Caco-2 (cell line): ENCODE results near the gene C4orf46. TPM values are rescaled to one million over a fixed set of nuclear protein-coding genes. Genes with fewer than 3 reads are reported as not detected.

Experiments used
- BruUV-seq: library from RNA; stranded (reverse); fragments of 400-500 nt; replicated peaks from 2 replicates; lab custom pipeline; 2021; lab: Mats Ljungman, UMichigan
- CTCF ChIA-PET: fragments of 300-600 bp; sonication (Branson Sonifier 250); formaldehyde crosslinking; loops from one replicate; lab custom pipeline; 2022; ENCODE audit warnings: antibody characterized with exemption; lab: Charles Lee
- POLR2A ChIA-PET: fragments of 300-600 bp; sonication (Branson Sonifier 250); formaldehyde crosslinking; loops from one replicate; lab custom pipeline; 2022; ENCODE audit warnings: antibody characterized with exemption; lab: Charles Lee
- DNase-seq, 2 experiments: peaks; one replicate each; pipeline versions ENCODE4 v3.0.0 to v3.0.0-alpha.2; 2020 to 2022
- H3K27me3 ChIP-seq: replicated peaks from 2 replicates; pipeline ENCODE4 v1.6.0; 2011; ENCODE audit warnings: low read length; ENCODE audit not compliant: control insufficient read depth, insufficient read depth
- H3K36me3 ChIP-seq: 2 replicates; pipeline ENCODE4 v1.5.1; 2011; ENCODE audit warnings: low read length; ENCODE audit not compliant: control insufficient read depth, insufficient read depth
- H3K4me1 ChIP-seq: fragments of 250-450 bp; sonication (Bioruptor Pico); 2 replicates; pipeline ENCODE4 v1.5.1; 2020; ENCODE audit warnings: mild to moderate bottlenecking
- H3K4me3 ChIP-seq: 2 replicates; pipeline ENCODE4 v1.5.1; 2011; ENCODE audit warnings: low read depth, mild to moderate bottlenecking, control low read depth, low read length
- H3K9me3 ChIP-seq: fragments of 250-450 bp; sonication (Bioruptor Pico); 2 replicates; pipeline ENCODE4 v1.5.1; 2020; ENCODE audit warnings: mild to moderate bottlenecking, moderate library complexity
- H3K27ac Mint-ChIP-seq: one replicate; pipeline ENCODE4 v1.8.0; 2022; ENCODE audit warnings: mixed read lengths; ENCODE audit not compliant: unreplicated experiment
- H3K27me3 Mint-ChIP-seq: one replicate; pipeline ENCODE4 v1.8.0; 2022; ENCODE audit warnings: mixed read lengths; ENCODE audit not compliant: insufficient read depth, unreplicated experiment
- H3K36me3 Mint-ChIP-seq: one replicate; pipeline ENCODE4 v1.8.0; 2022; ENCODE audit warnings: mild to moderate bottlenecking, mixed read lengths; ENCODE audit not compliant: insufficient read depth, unreplicated experiment
- H3K4me1 Mint-ChIP-seq: one replicate; pipeline ENCODE4 v1.8.0; 2022; ENCODE audit warnings: low read depth, mixed read lengths; ENCODE audit not compliant: unreplicated experiment
- H3K4me3 Mint-ChIP-seq: one replicate; pipeline ENCODE4 v1.8.0; 2022; ENCODE audit warnings: mild to moderate bottlenecking, moderate library complexity, mixed read lengths; ENCODE audit not compliant: unreplicated experiment
- H3K9me3 Mint-ChIP-seq: one replicate; pipeline ENCODE4 v1.8.0; 2022; ENCODE audit warnings: mixed read lengths; ENCODE audit not compliant: unreplicated experiment
- CTCF ChIP-seq, 2 experiments: fragments of 200-600 bp in 1 of 2; IDR thresholded peaks; 1 replicate in 1 of 2; 2 replicates in 1 of 2; pipeline versions ENCODE4 v1.5.1 to v1.8.0; 2011 to 2022; ENCODE audit warnings: antibody characterized with exemption in 1 of 2, control low read depth in 1 of 2, inconsistent platforms in 1 of 2, low read depth in 1 of 2, low read length in 1 of 2, mild to moderate bottlenecking in 1 of 2, moderate library complexity in 1 of 2; ENCODE audit not compliant: insufficient read depth in 1 of 2, severe bottlenecking in 1 of 2, unreplicated experiment in 1 of 2
- intact Hi-C: fragments of 100-400 bp; cut with micrococcal nuclease; formaldehyde crosslinking; loops from one replicate; pipeline ENCODE4 v1.10.0; 2022; ENCODE audit not compliant: unreplicated experiment
- total RNA-seq: library from RNA; stranded (reverse); gene quantifications from 2 replicates; pipeline ENCODE4 v1.2.3, GENCODE V29; 2022

The C4orf46 gene
- total RNA-seq, 1 experiment from 2014 or later: 17.4 TPM

GRCh38 chr4:158649111-158649680 is 22.5 kb downstream of the C4orf46 start:
- BruUV-seq: no TSS peak
- CTCF ChIA-PET: no interaction called here
- intact Hi-C loops: no loop called here

DNA sequence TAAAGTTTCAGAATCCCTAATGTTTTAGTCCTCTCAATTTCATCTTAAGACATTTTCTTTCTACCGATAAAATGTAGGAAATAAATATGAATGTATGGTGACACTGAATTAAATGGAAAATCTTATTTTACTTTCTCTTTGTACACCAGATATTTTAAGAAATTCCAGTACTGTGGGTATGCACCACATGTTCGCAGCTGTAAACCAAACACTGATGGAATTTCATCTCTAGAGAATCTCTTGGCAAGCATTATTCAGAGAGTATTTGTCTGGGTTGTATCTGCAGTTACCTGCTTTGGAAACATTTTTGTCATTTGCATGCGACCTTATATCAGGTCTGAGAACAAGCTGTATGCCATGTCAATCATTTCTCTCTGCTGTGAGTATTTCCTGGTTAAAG is 26.9 kb downstream of the C4orf46 start:
- H3K36me3 ChIP-seq: no peaks in the 10 kb centered on the region
- peaks cover 9% of the 10 kb centered on the region for H3K9me3 Mint-ChIP-seq
- ChIA-PET POLR2A (no interaction called here), CTCF (no interaction called here)
- H3K9me3 ChIP-seq: no peaks in the 10 kb centered on the region
- H3K27ac Mint-ChIP-seq: no peak overlapping the region
- intact Hi-C loops: no loop called here
- no peak for DNase-seq
- no peak overlapping the region for H3K4me3 Mint-ChIP-seq
- no peaks in the 10 kb centered on the region for H3K4me1 ChIP-seq
- H3K4me3 ChIP-seq: no peak overlapping the region
- no peaks in the 10 kb centered on the region for H3K4me1 Mint-ChIP-seq
- peaks cover 2% of the 10 kb centered on the region for H3K27me3 Mint-ChIP-seq
- no peak for TF ChIP-seq CTCF (IDR thresholded peaks at IDR 0.05; ENCODE audit: insufficient read depth in 1 of 2, low read depth in 1 of 2, low read length in 1 of 2, severe bottlenecking in 1 of 2, unreplicated experiment in 1 of 2)
- H3K27me3 ChIP-seq: no peaks in the 10 kb centered on the region
- BruUV-seq: no TSS peak
- H3K36me3 Mint-ChIP-seq: no peaks in the 10 kb centered on the region

More at GRCh38 chr4:158649111-158649680, 22.5 kb downstream of the C4orf46 start:
- Histone ChIP-seq H3K9me3 (no peaks in the 10 kb centered on the region), H3K4me1 (no peaks in the 10 kb centered on the region), H3K27me3 (no peaks in the 10 kb centered on the region), H3K4me3 (no peak overlapping the region), H3K36me3 (no peaks in the 10 kb centered on the region)
- Mint-ChIP-seq H3K4me3 (no peak overlapping the region), H3K9me3 (no peaks in the 10 kb centered on the region), H3K4me1 (no peaks in the 10 kb centered on the region), H3K36me3 (no peaks in the 10 kb centered on the region), H3K27me3 (peaks cover 2% of the 10 kb centered on the region), H3K27ac (no peak overlapping the region)
- no peak for DNase-seq
- no peak for TF ChIP-seq CTCF (IDR thresholded peaks at IDR 0.05; ENCODE audit: insufficient read depth in 1 of 2, low read depth in 1 of 2, low read length in 1 of 2, severe bottlenecking in 1 of 2, unreplicated experiment in 1 of 2)
- POLR2A ChIA-PET: no interaction called here

- Mint-ChIP-seq H3K4me3 (no peak overlapping the region), H3K4me1 (no peaks in the 10 kb centered on the region), H3K27ac (no peak overlapping the region), H3K27me3 (peaks cover 2% of the 10 kb centered on the region), H3K9me3 (peaks cover 9% of the 10 kb centered on the region), H3K36me3 (no peaks in the 10 kb centered on the region)
- CTCF ChIA-PET: no interaction called here
- no peak overlapping the region for H3K4me3 ChIP-seq
- no peaks in the 10 kb centered on the region for H3K36me3 ChIP-seq
- no TSS peak for BruUV-seq
- no peaks in the 10 kb centered on the region for H3K9me3 ChIP-seq
- TF ChIP-seq CTCF (IDR thresholded peaks at IDR 0.05; ENCODE audit: insufficient read depth in 1 of 2, low read depth in 1 of 2, low read length in 1 of 2, severe bottlenecking in 1 of 2, unreplicated experiment in 1 of 2): no peak
- POLR2A ChIA-PET: interaction anchor here (0.7 kb wide), 1 partner anchor 483 kb away, joined by 8 read pairs; no protein-coding TSS in a partner anchor
- no peaks in the 10 kb centered on the region for H3K4me1 ChIP-seq
- intact Hi-C loops: no loop called here
- no peak for DNase-seq
- H3K27me3 ChIP-seq: no peaks in the 10 kb centered on the region
Measured at GRCh38 chr4:158644356-158644755, 27.3 kb downstream of the C4orf46 start.
